ENCODE data around the gene MATK.
A peak's percentile ranks its signal among the peaks of the same experiment; 100 is the strongest.

The MATK gene

DNA sequence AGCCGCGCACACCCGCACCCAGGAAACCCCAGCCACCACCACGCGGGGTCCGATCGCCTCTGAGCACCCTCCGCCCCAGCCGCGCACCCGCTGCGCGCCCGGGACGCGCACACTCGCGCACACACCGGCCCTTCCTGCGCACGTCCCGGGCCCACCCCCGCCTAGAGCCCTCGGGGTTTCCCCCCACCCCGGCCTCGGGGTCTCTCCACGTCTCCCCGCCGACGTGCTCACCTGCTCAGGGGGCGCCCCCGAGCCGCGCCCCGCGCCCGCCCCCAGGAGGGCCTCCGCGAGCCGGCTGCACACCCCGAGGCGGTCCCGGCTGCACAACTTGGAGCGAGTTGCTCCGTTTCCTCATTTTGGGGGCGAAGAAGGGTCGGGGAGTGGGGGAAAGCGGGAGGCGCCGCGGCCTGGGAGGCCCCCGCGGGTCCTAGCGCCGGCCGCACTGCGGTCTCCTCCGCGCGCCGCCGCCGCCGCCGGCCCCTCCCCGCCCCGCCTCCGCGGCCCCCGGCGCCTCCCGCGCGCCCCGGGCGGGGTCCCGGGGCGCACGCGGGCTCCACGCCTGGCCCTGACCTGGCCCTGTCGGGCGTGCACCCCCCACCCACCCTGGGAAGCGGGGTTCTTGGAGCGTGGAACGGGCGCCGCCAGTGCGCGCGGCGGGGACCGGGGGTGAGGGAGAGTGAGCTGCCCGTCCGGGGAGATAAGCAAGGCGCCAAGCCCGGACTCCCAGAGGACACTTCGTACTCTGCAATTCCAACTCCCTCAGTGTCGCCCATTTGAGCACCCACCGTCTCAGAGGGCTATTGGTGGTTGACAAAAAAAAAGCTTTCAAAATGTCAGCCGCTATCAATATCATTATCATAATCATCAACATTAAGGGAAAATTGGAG lies at the start of gene MATK:
MATK (minus strand) TSS at position 444 of the 887 bp plus-strand sequence. CDS start 1,246 bp downstream, outside the sequence.
- Histone ChIP-seq H3K4me1 (peaks cover 16% of the 10 kb centered on the region), H3K27me3 (peaks cover 38% of the 10 kb centered on the region), H3K27ac (no peak within 1 kb of the TSS), H3K9ac (no peak within 1 kb of the TSS), H3K4me3 (no peak within 1 kb of the TSS), H4K20me1 (0 out of 2 replicates have a peak, but pooled peaks cover 7% of the 10 kb centered on the region), H3K9me3 (peaks cover 24% of the 10 kb centered on the region), H3K4me2 (no peak within 1 kb of the TSS), H3K36me3 (no peaks in the 10 kb centered on the region)
- no peak for TF ChIP-seq Cebpa-rat (IDR thresholded peaks at IDR 0.05)

- TF ChIP-seq Cebpa-rat (IDR thresholded peaks at IDR 0.05), result no peak
- Histone ChIP-seq H3K36me3 (no peaks in the 10 kb centered on the region), H3K9ac (no peak overlapping the region)
Observed at GRCh38 chr19:3835055-3835435, 48.9 kb upstream of the MATK start.

DNA sequence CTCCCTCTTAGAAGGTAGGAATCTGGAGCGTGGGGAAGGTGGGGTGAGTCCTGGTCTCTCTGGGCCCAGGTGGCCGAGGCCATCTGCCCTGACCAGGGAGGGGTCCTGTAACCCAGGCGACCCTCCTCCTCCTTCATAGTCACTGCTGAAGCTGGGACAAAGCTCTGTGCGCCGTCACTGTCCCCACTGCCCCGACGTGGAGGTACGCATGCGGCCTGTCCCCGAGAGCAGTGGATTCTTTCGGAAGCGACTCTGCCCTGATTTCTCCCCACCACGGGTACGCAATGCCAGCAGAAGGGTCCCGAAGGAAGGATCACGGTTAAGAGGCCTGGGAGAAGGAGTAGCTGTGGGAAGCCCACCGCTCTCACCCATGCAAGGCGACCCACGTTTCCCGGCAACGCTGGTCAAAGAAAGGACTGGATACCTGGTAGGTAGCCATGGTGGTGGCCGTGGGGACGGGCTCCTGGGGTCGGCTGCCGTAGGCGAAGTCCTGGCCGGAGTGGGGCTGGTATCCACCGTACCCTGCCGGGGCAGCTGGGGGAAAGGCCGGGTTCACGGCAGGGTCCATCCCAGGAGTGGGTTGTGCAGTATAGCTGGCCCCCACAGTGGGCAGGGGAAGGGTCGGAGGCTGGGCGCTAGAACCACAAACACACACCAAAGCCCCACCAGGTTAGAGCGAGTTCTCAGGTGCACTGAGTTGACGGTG lies 48.3 kb upstream of the MATK start:
- no peak for TF ChIP-seq Cebpa-rat (IDR thresholded peaks at IDR 0.05)
- H3K27me3 ChIP-seq, result no peaks in the 10 kb centered on the region
- peaks cover 14% of the 10 kb centered on the region for H3K9me3 ChIP-seq
- no peaks in the 10 kb centered on the region for H4K20me1 ChIP-seq
- H3K4me2 ChIP-seq, result no peak overlapping the region
- H3K36me3 ChIP-seq, result no peaks in the 10 kb centered on the region
- H3K9ac ChIP-seq, result no peak overlapping the region
- H3K27ac ChIP-seq, result no peak overlapping the region
- no peak overlapping the region for H3K4me3 ChIP-seq
- peaks cover 20% of the 10 kb centered on the region for H3K4me1 ChIP-seq

More at GRCh38 chr19:3835055-3835435, 48.9 kb upstream of the MATK start:
- H3K9me3 ChIP-seq, result peaks cover 14% of the 10 kb centered on the region
- peaks cover 25% of the 10 kb centered on the region for H3K4me1 ChIP-seq
- H4K20me1 ChIP-seq, result no peaks in the 10 kb centered on the region
- no peak overlapping the region for H3K27ac ChIP-seq
- no peak overlapping the region for H3K4me2 ChIP-seq
- no peaks in the 10 kb centered on the region for H3K27me3 ChIP-seq
- no peak overlapping the region for H3K4me3 ChIP-seq

DNA sequence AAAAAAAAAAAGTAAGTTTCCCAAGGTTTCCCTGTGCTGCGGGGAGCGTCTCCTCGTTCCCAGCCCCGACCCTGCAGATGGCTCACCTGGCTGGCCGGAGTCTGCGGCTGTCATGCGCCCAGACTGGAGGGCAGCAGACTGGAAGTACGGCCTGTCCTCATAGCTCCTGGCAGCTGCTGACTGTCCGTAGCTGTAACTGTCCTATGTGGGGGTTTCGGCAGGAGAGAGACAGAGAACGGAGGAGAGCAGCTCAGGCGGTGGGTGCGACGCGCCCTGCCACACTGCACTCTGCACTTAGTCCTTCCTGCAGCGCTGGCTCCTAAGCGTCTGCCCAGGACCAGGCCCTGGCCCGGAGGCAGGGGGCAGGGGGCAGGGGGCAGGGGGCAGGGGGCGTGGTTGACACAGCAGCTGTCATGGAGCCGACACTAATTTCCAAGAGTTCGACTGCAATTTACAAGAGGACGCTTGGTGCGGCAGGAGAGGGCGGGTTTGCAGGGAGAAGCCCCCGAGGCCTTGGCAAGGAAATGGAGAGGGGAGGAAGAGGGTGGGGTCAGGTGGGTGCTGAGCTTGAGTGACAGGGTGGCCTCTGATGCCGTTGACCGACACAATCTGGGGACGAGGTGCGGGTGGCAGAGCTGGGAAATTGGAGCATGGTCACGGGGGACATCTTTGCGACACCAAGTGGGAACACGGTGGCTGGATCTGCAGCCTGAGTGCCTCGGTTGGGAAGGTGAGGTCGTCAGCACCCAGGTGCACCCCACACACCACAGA lies 47.6 kb upstream of the MATK start:
- no peak overlapping the region for H3K4me3 ChIP-seq
- H3K9me3 ChIP-seq, result peaks cover 14% of the 10 kb centered on the region
- TF ChIP-seq Cebpa-rat (IDR thresholded peaks at IDR 0.05), result no peak
- H4K20me1 ChIP-seq, result no peaks in the 10 kb centered on the region
- H3K36me3 ChIP-seq, result no peaks in the 10 kb centered on the region
- H3K27me3 ChIP-seq, result no peaks in the 10 kb centered on the region
- H3K9ac ChIP-seq, result no peak overlapping the region
- no peak overlapping the region for H3K27ac ChIP-seq
- H3K4me1 ChIP-seq, result peaks cover 20% of the 10 kb centered on the region
- no peak overlapping the region for H3K4me2 ChIP-seq

DNA sequence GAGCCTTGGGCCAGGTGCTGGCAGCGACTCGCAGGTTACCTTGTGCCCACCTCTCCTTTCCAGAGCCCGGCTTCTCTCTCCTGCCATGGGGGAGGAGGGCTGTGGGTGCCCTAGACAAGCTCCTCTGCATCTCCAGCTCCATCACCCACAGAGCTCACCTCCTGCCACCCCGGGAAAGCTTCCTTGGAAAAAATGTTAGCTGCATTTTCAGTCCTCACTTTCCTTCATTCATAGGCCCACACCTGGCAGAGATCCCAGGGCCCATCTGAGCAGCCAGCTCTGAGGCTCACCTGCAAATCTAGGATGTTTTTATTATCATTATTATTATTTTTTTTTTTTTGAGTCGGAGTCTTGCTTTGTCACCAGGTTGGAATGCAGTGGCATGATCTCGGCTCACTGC lies 45.8 kb upstream of the MATK start:
- no peaks in the 10 kb centered on the region for H3K36me3 ChIP-seq
- H3K9me3 ChIP-seq, result peaks cover 4% of the 10 kb centered on the region
- H4K20me1 ChIP-seq, result no peaks in the 10 kb centered on the region
- TF ChIP-seq Cebpa-rat (IDR thresholded peaks at IDR 0.05), result no peak
- H3K27me3 ChIP-seq, result no peaks in the 10 kb centered on the region
- H3K4me3 ChIP-seq, result no peak overlapping the region
- no peak overlapping the region for H3K27ac ChIP-seq
- peak overlapping the region; percentile 80 for H3K4me2 ChIP-seq
- peaks cover 20% of the 10 kb centered on the region for H3K4me1 ChIP-seq
- no peak overlapping the region for H3K9ac ChIP-seq

- Histone ChIP-seq H3K4me1 (peaks cover 20% of the 10 kb centered on the region), H3K27ac (no peak overlapping the region), H3K4me3 (no peak overlapping the region), H3K36me3 (no peaks in the 10 kb centered on the region), H3K27me3 (no peaks in the 10 kb centered on the region), H4K20me1 (no peaks in the 10 kb centered on the region), H3K4me2 (peak overlapping the region; percentile 80), H3K9ac (0 out of 2 replicates have a peak overlapping the region, but pooled peaks have one; percentile 10), H3K9me3 (0 out of 2 replicates have a peak, but pooled peaks cover under 1% of the 10 kb centered on the region)
- no peak for TF ChIP-seq Cebpa-rat (IDR thresholded peaks at IDR 0.05)
Observed at GRCh38 chr19:3831601-3832000, 45.4 kb upstream of the MATK start.

GRCh38 chr19:3830621-3831589 lies 44.7 kb upstream of the MATK start:
- Histone ChIP-seq H3K9me3 (no peaks in the 10 kb centered on the region), H3K27me3 (no peaks in the 10 kb centered on the region), H3K4me2 (peak overlapping the region; percentile 80), H3K36me3 (no peaks in the 10 kb centered on the region), H4K20me1 (no peaks in the 10 kb centered on the region), H3K9ac (0 out of 2 replicates have a peak overlapping the region, but pooled peaks have one; percentile 10), H3K4me1 (peaks cover 20% of the 10 kb centered on the region), H3K27ac (no peak overlapping the region), H3K4me3 (no peak overlapping the region)
- TF ChIP-seq Cebpa-rat (IDR thresholded peaks at IDR 0.05), result no peak

DNA sequence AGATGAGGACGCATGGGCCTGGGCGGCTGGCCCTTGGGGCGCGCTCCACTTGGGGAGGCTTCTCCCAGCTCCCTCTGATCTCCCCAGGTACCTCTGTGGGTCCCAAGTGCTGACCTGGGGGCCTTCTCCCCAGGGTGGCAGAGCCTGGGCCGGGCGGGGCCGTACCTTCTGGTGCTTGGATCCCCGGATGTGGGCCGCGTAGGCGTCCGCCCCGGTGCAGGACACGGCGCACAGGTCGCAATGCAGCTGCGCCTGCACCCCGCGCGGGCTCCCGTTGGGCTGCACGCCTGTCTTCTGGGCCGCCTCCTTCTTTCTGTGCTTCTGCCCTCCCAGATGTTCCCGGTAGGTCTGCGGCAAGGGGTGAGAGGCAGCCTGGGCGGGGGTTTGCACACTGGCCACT lies 41.1 kb upstream of the MATK start:
- Histone ChIP-seq H3K27ac (no peak overlapping the region), H3K27me3 (no peaks in the 10 kb centered on the region), H3K9ac (no peak overlapping the region), H3K36me3 (no peaks in the 10 kb centered on the region), H3K4me3 (no peak overlapping the region), H4K20me1 (no peaks in the 10 kb centered on the region), H3K4me1 (peaks cover 30% of the 10 kb centered on the region), H3K9me3 (no peaks in the 10 kb centered on the region), H3K4me2 (no peak overlapping the region)
- no peak for TF ChIP-seq Cebpa-rat (IDR thresholded peaks at IDR 0.05)

Measured in BLaER1 (cell line).